Gastroesophageal sphincter (tissue), 4 donors: ENCODE data around the gene CDKN2D. TPM values are rescaled to one million over a fixed set of nuclear protein-coding genes. Genes with fewer than 3 reads are reported as not detected.

ENCODE experiments used
- ATAC-seq: fragments of 150-250 bp; one replicate; pipeline ENCODE4 v1.9.1; 2016; ENCODE audit warnings: mild to moderate bottlenecking, moderate library complexity
- H3K27ac ChIP-seq, 4 donors: fragments of 200-600 bp; sonication (generic) in 3 of 4; 1 replicate in 3 of 4; 2 replicates in 1 of 4; pipeline ENCODE4 v1.5.1; 2016 to 2019
- H3K27me3 ChIP-seq: fragments of 200-600 bp; sonication (generic); one replicate; pipeline ENCODE4 v1.5.1; 2019
- H3K36me3 ChIP-seq, 2 donors: fragments of 200-600 bp; sonication (generic); one replicate each; pipeline ENCODE4 v1.5.1; 2019; ENCODE audit warnings: control low read depth in 1 of 2
- H3K4me1 ChIP-seq, 3 donors: fragments of 200-600 bp; sonication (generic); 1 replicate in 2 of 3; 2 replicates in 1 of 3; pipeline ENCODE4 v1.5.1; 2016 to 2019; ENCODE audit warnings: control low read depth in 2 of 3
- H3K4me3 ChIP-seq, 2 donors: fragments of 200-600 bp; sonication (generic); one replicate each; pipeline ENCODE4 v1.5.1; 2019; ENCODE audit warnings: mild to moderate bottlenecking in 1 of 2, moderate library complexity in 1 of 2
- H3K9me3 ChIP-seq, 3 donors: fragments of 200-600 bp; sonication (generic); one replicate each; pipeline ENCODE4 v1.5.1; 2017 to 2019; ENCODE audit warnings: control low read depth in 2 of 3
- CTCF ChIP-seq, 4 experiments: fragments of 200-600 bp in 2 of 4; fragments of 450-650 bp in 2 of 4; sonication (generic) in 1 of 4; IDR thresholded peaks; one replicate each; pipeline ENCODE4 v1.5.1; 2017 to 2019; ENCODE audit warnings: antibody characterized with exemption in 4 of 4, mild to moderate bottlenecking in 2 of 4, moderate library complexity in 2 of 4
- EP300 ChIP-seq: sonication (generic); formaldehyde crosslinking; IDR thresholded peaks from one replicate; pipeline ENCODE4 v1.6.1; 2017; ENCODE audit warnings: antibody characterized with exemption, mild to moderate bottlenecking
- POLR2A ChIP-seq, 2 donors: fragments of 450-650 bp; IDR thresholded peaks; one replicate each; pipeline ENCODE4 v1.6.1; 2017; ENCODE audit warnings: antibody characterized with exemption in 2 of 2, mild to moderate bottlenecking in 2 of 2, moderate library complexity in 1 of 2
- POLR2AphosphoS5 ChIP-seq: sonication (generic); formaldehyde crosslinking; IDR thresholded peaks from one replicate; pipeline ENCODE4 v1.6.1; 2017; ENCODE audit warnings: antibody characterized with exemption
- WGBS, 2 donors: methylation state at CpG; one replicate each; pipeline ENCODE4 v1.1.5; 2018; ENCODE audit warnings: low coverage in 1 of 2; 5-methylcytosine and 5-hydroxymethylcytosine counted together
- small RNA-seq, 4 donors: library from RNA; depleted of rRNA; stranded (forward); fragments of <200 nt; gene quantifications; one replicate each; pipeline ENCODE3, GENCODE V24; 2016
- total RNA-seq, 4 donors: library from RNA; depleted of rRNA; stranded (reverse); fragments of >200 nt; gene quantifications; one replicate each; pipeline ENCODE4 v1.1.0, GENCODE V29; 2016

CDKN2D gene
- total RNA-seq, 4 donors from 2014 or later = 5.4 to 15.9 (median 10.6) TPM

- no peaks in the 10 kb centered on the region for H3K9me3 ChIP-seq
- peaks cover 85% of the 10 kb centered on the region for H3K27me3 ChIP-seq
- TF ChIP-seq POLR2A (IDR thresholded peaks at IDR 0.05) = no peak
- no peak for TF ChIP-seq EP300
- no peak for TF ChIP-seq CTCF (IDR thresholded peaks at IDR 0.05)
- TF ChIP-seq POLR2AphosphoS5 = no peak
- no peak overlapping the region for H3K4me3 ChIP-seq
- H3K36me3 ChIP-seq = no peaks in the 10 kb centered on the region
- 0 to 15% methylated on average over 8 to 10 of the region's 33 CpGs for WGBS, 2 donors
- H3K4me1 ChIP-seq = peaks cover 0 to 28% (median 4%) of the 10 kb centered on the region in 3 donors
- H3K27ac ChIP-seq = no peak overlapping the region
- no peak for ATAC-seq
These were observed 50.1 kb downstream of the CDKN2D start for GRCh38 chr19:10518444-10519361.

- Histone ChIP-seq H3K4me3 (peak overlapping the region in 1 of 2 donors; percentile 27), H3K27me3 (peaks cover 92% of the 10 kb centered on the region)
These were observed 50.9 kb downstream of the CDKN2D start for GRCh38 chr19:10517760-10518443.

GRCh38 chr19:10517361-10517759 is 51.4 kb downstream of the CDKN2D start, which contains the start of gene S1PR5:
Gene S1PR5 (minus strand): TSS chr19:10517447. CDS start chr19:10515011, 2,436 bp downstream.
- Histone ChIP-seq H3K4me3 (peak within 1 kb of the TSS in 1 of 2 donors; percentile 27), H3K27me3 (peaks cover 98% of the 10 kb centered on the region), H3K4me1 (peaks cover 0 to 28% (median 4%) of the 10 kb centered on the region in 3 donors), H3K27ac (no peak within 1 kb of the TSS), H3K36me3 (no peaks in the 10 kb centered on the region), H3K9me3 (no peaks in the 10 kb centered on the region)
- TF ChIP-seq EP300 (no peak), POLR2AphosphoS5 (no peak), CTCF (IDR thresholded peaks at IDR 0.05) (no peak), POLR2A (IDR thresholded peaks at IDR 0.05) (no peak)
- no peak for ATAC-seq
- WGBS, 2 donors = no CpG with 5 or more reads among the region's 39 CpGs

More at GRCh38 chr19:10517760-10518443, 50.9 kb downstream of the CDKN2D start:
- ATAC-seq = no peak
- TF ChIP-seq POLR2AphosphoS5 (no peak), POLR2A (IDR thresholded peaks at IDR 0.05) (no peak), CTCF (IDR thresholded peaks at IDR 0.05) (no peak), EP300 (no peak)
- H3K4me1 ChIP-seq = peaks cover 0 to 28% (median 4%) of the 10 kb centered on the region in 3 donors
- 1 to 6% methylated on average over 10 to 13 of the region's 27 CpGs for WGBS, 2 donors
- no peaks in the 10 kb centered on the region for H3K36me3 ChIP-seq
- no peak overlapping the region for H3K27ac ChIP-seq
- H3K9me3 ChIP-seq = no peaks in the 10 kb centered on the region

- 54 to 62% methylated on average over 3 of the region's 10 CpGs for WGBS, 2 donors
- TF ChIP-seq EP300 (no peak), POLR2AphosphoS5 (no peak), POLR2A (IDR thresholded peaks at IDR 0.05) (no peak), CTCF (IDR thresholded peaks at IDR 0.05) (no peak)
These were observed 52.0 kb downstream of the CDKN2D start for GRCh38 chr19:10516671-10517286.

More at GRCh38 chr19:10516671-10517286, 52.0 kb downstream of the CDKN2D start:
- H3K4me3 ChIP-seq = peak overlapping the region in 1 of 2 donors; percentile 27
- no peak overlapping the region for H3K27ac ChIP-seq
- no peaks in the 10 kb centered on the region for H3K9me3 ChIP-seq
- H3K4me1 ChIP-seq = peaks cover 0 to 28% (median 4%) of the 10 kb centered on the region in 3 donors
- H3K27me3 ChIP-seq = peaks cover 100% of the 10 kb centered on the region
- no peaks in the 10 kb centered on the region for H3K36me3 ChIP-seq
- ATAC-seq = no peak

Small RNA genes lying within 50 kb of the gene (small RNA-seq; reads per million reads assigned to genes)
- gene MIR1238 (0 reads per million in 4 donors), gene RNU7-140P (0 reads per million in 4 donors)

Other genes starting within 250 kb of the CDKN2D start
- gene RAVER1, start 235.4 kb downstream of the CDKN2D start, total RNA-seq = 10 to 100 TPM; 15.6 to 33.2 (median 21.8) TPM
- gene ICAM3, start 229.4 kb downstream of the CDKN2D start, total RNA-seq = 1 to 10 TPM; 3.4 to 9.3 (median 5.6) TPM
- 10 to 100 TPM; 40.8 to 77.2 (median 53.9) TPM for gene TYK2, start 188.4 kb downstream of the CDKN2D start, total RNA-seq
- gene CDC37, start 165.4 kb downstream of the CDKN2D start, total RNA-seq = 100 to 1,000 TPM; 144 to 177 (median 162) TPM
- 10 to 100 TPM in 2 of 4 donors, 1 to 10 TPM in 2; 7.3 to 22.5 (median 10.0) TPM for gene PDE4A, start 148.4 kb downstream of the CDKN2D start, total RNA-seq
- 10 to 100 TPM; 62.1 to 80.3 (median 69.8) TPM for gene KEAP1, start 65.6 kb downstream of the CDKN2D start, total RNA-seq
- 1 to 10 TPM in 1 of 4 donors, not detected in 3; 1.1 TPM for gene S1PR5, start 51.5 kb downstream of the CDKN2D start, total RNA-seq
- 10 to 100 TPM; 18.4 to 35.6 (median 24.9) TPM for gene ATG4D, start 25.1 kb downstream of the CDKN2D start, total RNA-seq
- gene KRI1, start 3.0 kb downstream of the CDKN2D start, total RNA-seq = 10 to 100 TPM; 16.0 to 28.0 (median 20.1) TPM
- gene AP1M2, start 18.3 kb upstream of the CDKN2D start, total RNA-seq = 10 to 100 TPM in 1 of 4 donors, not detected in 3; 13.2 TPM
- 10 to 100 TPM; 34.3 to 51.7 (median 41.5) TPM for gene SLC44A2, start 56.6 kb upstream of the CDKN2D start, total RNA-seq
- 100 to 1,000 TPM in 3 of 4 donors, 10 to 100 TPM in 1; 67.2 to 128 (median 120) TPM for gene ILF3, start 85.4 kb upstream of the CDKN2D start, total RNA-seq
- 10 to 100 TPM; 19.6 to 36.6 (median 22.7) TPM for gene QTRT1, start 132.5 kb upstream of the CDKN2D start, total RNA-seq
- 100 to 1,000 TPM in 2 of 4 donors, 10 to 100 TPM in 2; 79.1 to 115 (median 96.8) TPM for gene DNM2, start 149.1 kb upstream of the CDKN2D start, total RNA-seq